ENCODE data around the gene DSPP. TPM values are rescaled to one million over a fixed set of nuclear protein-coding genes. Genes with fewer than 3 reads are reported as not detected.

The DSPP gene
- not detected in 2 replicates for total RNA-seq

GRCh38 chr4:87608229-87608628, at the start of gene DSPP:
DSPP (plus strand) TSS chr4:87608529; CDS start chr4:87610909, 2,380 bp downstream.

GRCh38 chr4:87649980-87650379, 41.7 kb downstream of the DSPP start, which contains the start of gene DMP1:
DMP1 (plus strand) TSS chr4:87650280; CDS start chr4:87656493, 6,213 bp downstream.

Other genes with a start within 250 kb of the DSPP start
- gene HSD17B11, start 217.3 kb upstream of the DSPP start, total RNA-seq, result 1.4 and 2.6 TPM in 2 replicates
- gene NUDT9, start 186.0 kb upstream of the DSPP start, total RNA-seq, result 21.9 and 32.1 TPM in 2 replicates
- 0.07 TPM in 1 of 2 replicates, not detected in the other for gene SPARCL1, start 79.2 kb upstream of the DSPP start, total RNA-seq
- not detected in 2 replicates for gene DMP1, start 41.8 kb downstream of the DSPP start, total RNA-seq
- gene IBSP, start 191.0 kb downstream of the DSPP start, total RNA-seq, result not detected in 2 replicates
- not detected in 2 replicates for gene MEPE, start 224.4 kb downstream of the DSPP start, total RNA-seq